GM19372 (cell line): Measurements from ENCODE around the gene RAB3GAP2.
"Not testable (repeated sequence)": the region's sequence is repeated elsewhere in the genome, so short reads cannot be mapped to it uniquely, and the experiment has no call there.

Experiments
- ATAC-seq: cut with Tn5 transposase; IDR thresholded peaks from one replicate; pipeline ENCODE4 v1.9.1; 2021; ENCODE audit warnings: mild to moderate bottlenecking, low read depth, moderate library complexity; ENCODE audit not compliant: unreplicated experiment

The RAB3GAP2 gene

DNA sequence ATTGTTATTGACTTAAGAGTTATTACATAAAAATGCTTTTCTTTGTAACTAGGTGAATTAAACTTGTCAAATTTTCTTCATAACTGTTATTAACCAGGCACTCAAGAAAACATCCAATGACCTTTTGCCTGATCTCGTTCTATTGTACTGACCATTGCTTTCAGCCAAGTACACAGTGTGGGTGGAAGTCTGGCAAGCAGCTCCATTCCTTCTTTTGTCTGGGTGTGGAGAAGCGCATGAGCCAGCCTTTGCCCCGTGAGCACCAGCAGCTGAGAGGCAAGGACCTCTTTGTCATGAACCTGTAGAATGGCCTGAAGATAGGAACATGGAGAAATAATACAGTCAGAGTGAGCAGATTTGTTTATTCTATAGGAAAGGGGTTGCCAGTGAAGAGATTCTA is 120.8 kb downstream of the RAB3GAP2 start:
- no peak for ATAC-seq

DNA sequence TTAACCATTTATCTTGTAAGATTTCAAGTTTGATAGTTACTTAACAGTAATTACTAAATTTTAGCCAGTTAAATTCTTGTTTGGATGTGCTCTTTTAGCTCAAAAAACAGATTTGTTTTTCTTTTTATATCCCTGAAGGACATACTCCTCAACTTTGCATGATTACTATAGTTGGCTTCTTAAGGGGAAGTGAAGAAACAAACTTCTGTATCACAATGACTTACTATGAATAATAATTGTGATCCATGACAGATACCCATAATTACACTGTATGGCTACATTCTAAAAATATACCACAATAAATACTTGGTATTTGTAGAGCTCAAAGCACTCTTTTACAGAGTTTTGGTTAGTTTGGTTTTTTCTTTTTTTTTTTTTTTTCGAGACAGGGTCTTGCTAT is 122.5 kb downstream of the RAB3GAP2 start:
- no peak for ATAC-seq

DNA sequence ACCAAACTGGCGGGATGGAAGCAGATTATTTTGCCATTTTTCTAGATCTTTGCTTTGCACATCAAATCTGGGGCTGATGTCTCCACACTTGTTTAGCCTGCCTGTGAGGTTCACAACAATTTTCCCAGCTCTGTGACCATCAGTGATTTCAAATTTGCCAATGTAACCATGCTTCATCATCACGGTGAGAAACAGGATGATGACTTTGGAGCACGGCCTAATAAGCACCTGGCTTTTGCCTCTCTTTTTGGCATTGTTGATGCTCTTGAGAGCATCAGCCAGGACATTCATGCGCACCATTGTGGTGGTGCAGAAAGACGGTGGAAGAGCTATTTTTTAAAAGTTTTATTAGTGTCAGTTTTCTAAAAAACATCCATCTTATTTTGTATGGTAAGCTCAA is 128.2 kb downstream of the RAB3GAP2 start:
- no peak for ATAC-seq

DNA sequence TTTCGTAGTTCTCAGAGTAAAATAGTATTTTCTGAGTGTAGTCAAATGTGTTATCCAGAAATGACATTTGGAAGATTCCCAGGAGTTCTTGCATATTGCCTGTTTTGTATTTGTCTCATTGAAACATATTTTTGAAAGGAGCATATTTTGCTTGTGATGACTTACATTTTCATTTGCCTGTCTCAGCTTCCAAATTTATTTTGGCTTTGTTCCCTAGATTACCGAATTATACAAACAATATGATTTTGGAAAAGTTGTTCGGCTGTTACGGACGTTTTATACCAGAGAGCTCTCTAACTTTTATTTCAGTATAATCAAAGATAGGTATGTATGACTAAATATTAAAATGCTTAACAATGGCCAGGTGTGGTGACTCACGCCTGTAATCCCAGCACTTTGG is 132.3 kb downstream of the RAB3GAP2 start:
- ATAC-seq: no peak

DNA sequence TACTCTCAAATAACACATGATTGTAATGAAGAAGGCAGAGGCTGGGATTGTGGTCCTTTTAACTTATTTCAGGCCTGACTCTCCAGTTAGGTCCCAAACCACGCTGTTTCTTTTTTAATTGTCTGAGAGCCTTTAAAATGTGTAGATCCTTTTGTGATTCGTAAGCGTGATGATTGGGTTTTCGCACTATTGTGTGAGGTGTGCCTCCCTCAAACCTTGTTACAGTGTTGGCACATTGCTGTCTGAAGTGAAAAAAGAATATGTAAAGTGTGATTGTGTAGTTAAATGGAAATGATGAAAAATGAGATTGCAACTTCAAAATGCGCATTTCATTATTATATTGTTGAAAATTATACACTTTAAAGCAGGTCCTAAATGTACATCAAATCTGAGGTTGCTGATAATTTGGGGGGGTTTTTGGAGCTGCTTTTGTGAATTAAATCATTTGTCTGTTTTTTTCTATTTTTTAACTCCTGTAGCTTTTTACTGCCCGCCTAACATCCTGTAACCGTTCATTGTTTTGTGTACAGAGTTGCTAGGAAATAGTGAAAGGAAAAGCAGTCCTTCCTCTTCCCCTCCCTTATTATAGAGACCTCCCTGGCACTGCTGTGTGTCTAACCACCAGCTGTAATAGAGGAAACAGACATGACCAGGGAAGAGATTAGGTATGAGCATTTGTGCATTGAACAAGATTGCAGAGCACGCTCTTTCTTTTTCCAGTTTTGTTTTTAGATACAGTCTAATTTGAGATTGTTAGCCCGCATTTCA is 135.1 kb downstream of the RAB3GAP2 start:
- ATAC-seq: no peak

DNA sequence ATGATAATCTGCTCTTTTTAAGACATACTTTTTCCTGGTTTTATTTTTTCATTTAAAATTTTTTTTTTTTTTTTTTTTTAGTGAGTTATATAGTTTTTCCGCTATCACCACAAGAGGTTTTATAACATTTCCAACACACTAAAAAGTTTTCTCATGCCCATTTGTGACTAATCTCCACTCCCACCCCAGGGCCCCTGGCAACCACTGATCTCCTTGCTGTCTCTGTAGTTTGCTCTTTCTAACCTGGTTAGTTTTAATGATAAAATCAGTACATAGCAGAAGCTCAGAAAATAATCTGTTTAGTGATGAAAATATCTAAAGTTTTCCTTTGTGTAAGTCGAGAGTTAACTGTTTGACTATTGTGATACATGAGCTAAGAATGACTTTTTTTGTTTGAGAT is 136.5 kb downstream of the RAB3GAP2 start:
- no peak for ATAC-seq

DNA sequence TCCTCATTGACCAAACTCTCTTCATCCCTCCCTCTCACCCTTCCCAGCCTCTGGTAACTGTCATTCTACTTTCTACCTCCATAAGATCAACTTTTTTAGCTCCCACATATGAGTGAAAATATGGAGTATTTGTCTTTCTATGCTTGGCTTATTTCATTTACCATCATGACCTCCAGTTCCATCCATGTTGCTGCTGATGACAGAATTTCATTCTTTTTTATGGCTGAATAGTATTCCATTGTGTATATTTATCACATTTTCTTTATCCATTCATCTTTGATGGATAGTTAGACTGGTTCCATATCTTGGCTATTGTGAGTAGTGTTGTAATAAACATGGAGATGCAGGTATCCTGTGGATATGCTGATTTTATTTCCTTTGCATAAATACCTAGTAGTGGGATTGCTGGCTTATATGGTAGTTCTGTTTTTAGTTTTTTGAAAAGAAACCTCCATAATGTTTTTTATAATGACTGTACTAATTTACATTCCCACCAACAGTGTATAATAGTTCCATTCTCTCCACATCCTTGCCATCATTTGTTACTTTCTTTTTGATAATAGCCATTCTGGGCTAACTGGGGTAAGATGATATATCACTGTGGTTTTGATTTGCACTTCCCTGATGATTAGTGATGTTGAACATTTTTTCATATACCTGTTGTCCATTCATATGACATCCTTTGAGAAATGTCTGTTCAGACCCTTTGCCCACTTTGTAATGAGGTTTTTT is 142.6 kb downstream of the RAB3GAP2 start:
- ATAC-seq: no peak

DNA sequence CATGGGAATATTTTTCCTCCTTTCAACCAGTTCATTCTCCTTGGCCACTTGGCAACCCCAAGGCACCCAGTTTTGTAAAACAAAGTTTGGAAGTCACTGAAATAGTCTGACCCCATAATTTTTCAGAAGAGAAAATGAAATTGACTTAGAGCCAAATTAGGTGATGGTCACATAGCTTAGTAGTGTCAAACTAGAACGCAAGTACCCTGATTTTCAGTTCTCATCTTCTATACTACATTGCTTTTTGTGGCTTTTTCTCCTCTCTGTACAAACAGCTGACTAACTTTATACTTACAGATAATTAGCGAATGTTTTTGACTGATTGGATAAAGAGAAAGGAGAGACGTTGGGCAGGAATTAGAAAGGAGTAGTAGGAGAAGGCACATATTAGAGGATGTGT is 145.2 kb downstream of the RAB3GAP2 start:
- ATAC-seq: no peak

DNA sequence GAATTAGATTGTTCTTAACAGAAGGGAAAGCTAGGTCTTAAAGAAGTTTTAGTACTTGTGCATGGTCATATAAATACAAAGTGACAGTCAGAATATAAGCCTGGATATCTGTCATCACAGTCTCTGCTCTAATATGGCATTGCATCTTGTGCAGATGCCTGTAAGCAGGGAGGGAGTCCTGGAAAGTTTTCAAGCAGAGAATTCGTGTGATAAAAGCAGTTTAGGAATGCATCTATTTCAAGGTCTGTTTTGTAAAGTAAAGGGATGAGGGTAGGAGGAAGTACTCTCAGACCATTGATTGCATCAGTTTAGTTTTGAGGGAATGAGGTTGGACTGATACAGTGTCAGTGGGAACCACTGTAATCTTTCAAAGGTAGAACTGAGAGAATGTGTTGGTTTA is 147.7 kb downstream of the RAB3GAP2 start:
- no peak for ATAC-seq

DNA sequence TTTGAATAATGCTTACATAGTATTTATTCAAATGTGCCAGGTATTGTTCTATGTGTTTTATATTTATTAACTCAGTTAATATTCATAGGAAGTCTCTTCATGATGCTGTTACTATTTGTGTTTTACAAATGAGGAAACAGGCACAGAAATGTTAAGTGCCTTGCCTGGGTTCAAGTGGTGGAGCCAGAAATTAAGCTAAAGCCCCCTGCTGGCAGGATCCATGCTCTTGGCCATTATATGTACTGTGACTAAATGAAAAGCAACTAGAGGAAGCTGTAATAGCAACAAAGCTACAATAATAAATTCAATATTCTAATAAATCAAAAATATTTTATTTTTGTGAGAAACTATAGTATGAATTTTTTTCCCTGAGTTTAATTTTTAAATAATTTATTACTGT is 148.4 kb downstream of the RAB3GAP2 start:
- no peak for ATAC-seq

DNA sequence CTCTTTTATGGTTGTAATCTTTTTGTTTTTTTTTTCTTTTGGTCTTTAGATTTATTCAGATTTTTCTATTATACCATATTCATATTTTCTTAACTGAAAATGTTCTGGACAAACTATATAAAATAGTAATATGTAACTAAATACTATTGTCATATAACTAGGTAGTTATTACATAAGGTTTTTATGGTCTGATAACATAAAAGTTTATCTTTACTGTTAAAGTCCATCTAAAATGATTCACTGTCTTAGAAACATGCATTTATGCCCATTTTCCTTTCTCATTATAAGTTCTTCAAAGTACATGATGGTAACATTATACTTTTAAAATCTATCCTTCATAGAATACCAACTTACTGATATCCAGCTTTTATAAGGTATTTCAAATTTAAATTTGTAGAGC is 149.2 kb downstream of the RAB3GAP2 start:
- no peak for ATAC-seq

DNA sequence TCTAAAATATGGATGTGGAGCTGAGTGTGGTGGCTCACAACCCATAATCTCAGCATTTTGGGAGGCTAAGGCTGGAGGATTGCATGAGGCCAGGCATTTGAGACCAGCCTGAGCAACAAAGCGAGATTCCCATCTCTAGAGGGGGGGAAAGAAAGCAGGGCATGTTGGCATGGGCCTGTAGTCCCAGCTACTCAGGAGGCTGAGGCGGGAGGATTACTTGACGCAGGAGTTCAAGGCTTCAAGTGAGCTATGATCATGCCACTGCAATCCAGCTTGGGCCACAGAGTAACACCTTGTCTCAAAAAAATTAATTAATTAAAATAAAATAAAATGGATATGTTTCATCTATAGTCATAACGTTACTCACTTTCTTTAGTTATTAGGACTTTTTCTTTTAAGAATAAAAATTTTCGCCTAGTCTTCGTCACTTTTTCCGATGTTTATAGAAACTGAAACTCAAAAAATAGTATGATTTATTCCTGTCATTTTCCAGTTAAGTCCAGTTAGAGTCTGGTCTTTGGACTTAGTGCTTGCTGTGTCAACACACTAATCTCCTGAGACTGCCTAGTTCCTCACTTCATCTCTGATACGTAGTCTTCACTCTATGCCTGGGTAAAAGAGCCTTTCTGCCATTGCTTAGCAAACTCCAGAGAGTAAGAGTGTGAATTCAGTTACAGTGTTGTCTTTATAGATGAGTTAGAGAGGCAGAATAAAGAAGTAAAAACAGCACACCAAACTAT is 150.3 kb downstream of the RAB3GAP2 start:
- no peak for ATAC-seq

DNA sequence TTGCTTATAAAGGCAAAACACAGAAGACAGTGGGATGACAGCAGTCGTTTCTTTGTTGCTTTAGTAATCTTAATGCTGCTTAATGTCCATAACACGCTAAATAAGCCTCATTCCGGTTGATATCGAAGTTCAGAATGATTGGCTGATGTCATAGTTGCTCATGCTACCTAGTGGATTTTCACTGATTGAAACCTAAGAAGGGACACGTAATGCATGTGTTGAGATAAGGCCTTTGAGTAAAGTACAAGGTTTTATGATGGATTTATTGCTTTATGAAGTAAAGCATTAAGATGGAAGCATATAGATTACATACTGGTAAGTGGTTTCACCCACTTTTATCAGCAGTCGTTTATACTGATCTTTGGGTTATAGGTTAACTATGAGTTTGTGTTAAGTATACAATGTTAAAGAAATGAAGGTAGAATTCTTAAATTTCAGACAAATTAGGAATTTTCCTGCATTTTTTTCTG is 153.2 kb downstream of the RAB3GAP2 start:
- no peak for ATAC-seq

DNA sequence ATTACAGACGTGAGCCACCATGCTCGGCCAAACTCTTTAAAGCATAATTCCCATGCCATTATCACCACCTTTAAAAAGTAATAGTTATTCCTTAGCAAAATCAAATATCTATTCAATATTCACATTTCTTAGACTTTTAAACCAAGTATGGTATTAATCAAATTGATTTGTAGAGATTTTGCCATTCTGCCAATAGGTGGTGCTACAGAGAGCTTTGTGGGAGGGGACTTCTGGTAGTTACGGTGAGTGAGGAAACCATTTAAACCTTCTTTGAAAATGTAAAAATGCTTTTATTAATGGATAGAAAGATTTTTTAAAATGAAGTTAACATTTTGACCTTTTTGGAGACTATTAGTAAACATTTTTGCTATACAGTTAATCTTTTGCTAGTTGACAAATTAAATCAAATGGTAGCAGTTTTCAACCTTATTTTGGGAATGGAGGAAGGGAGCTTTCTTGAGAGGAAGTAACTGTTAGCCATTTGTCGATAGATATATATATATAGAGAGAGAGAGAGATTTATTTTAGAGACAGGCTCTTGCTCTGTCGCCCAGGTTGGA is 159.0 kb downstream of the RAB3GAP2 start:
- no peak for ATAC-seq

DNA sequence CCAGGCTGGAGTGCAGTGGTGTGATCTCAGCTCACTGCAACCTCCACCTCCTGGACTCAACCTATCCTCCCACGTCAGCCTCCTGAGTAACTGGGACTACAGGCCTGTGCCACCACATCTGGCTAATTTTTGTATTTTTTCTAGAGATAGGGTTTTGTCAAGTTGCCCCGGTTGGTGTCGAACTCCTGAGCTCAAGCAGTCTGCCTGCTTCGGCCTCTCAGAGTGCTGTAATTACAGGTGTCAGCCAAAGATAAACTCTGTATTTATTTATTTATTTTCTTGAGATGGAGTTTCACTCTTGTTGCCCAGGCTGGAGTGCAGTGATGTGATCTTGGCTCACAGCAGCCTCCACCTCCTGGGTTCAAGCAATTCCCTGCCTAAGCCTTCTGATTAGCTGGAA is 159.7 kb downstream of the RAB3GAP2 start:
- ATAC-seq: not testable (repeated sequence)

DNA sequence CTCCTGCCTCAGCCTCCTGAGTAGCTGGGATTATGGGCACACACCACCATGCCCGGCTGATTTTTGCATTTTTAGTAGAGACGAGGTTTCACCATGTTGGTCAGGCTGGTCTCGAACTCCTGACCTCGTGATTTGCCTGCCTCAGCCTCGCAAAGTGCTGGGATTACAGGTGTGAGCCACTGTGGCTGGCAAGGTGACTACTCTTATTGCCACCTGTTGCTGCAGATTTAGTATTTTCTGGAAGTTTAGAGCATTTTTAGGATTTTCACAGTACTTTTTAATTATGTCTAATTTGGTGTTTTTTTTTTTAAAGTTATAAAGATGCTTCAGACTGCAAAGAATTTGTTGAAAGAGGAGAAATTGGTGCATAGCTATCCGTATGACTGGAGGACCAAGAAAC is 161.8 kb downstream of the RAB3GAP2 start:
- ATAC-seq: not testable (repeated sequence)

DNA sequence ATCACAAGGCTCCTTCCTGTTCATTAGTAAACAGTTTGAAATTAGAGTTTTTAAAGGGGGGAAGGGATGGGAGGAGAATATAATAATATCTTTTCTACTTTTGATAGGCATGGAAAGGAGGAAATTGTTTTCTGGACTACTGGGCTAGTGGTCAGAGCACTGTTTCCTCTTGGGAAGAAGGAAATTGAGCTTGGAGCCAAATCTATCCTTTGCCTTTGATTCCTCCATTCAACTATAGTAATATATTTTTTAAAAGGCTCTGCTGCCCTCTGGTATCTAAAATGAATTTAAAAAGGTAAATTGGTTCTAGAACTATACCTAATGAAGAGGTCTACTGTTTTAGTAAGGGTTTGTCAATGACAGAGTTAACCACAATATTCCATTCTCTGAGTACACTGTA is 172.4 kb downstream of the RAB3GAP2 start:
- ATAC-seq: no peak
